ENCODE data around the gene AZIN2.

- no peak for TF ChIP-seq EZH2 (IDR thresholded peaks at IDR 0.05)
- no peak for TF ChIP-seq POLR2AphosphoS5 (IDR thresholded peaks at IDR 0.05; ENCODE audit: borderline replicate concordance, low read depth, low read length)
- no peak for TF ChIP-seq FOXP2 (optimal IDR thresholded peaks at IDR 0.05; ENCODE audit: control extremely low read depth, extremely low read length, insufficient read depth)
Measured at GRCh38 chr1:33151116-33151515, 70.2 kb downstream of the AZIN2 start.

Measured in SK-N-MC (cell line).